Retinal pigment epithelial cell (primary cell): ENCODE measurements around the gene ADCY2.

Source experiments
- DNase-seq: peaks from one replicate; pipeline ENCODE4 v3.0.0-alpha.2; 2010; ENCODE audit warnings: low read depth
- H3K4me3 ChIP-seq: 2 replicates; pipeline ENCODE4 v1.5.1; 2011; ENCODE audit warnings: mild to moderate bottlenecking, low read length, control low read depth, moderate library complexity
- CTCF ChIP-seq: conservative IDR thresholded peaks from 2 replicates; pipeline ENCODE4 v1.5.1; 2011; ENCODE audit warnings: low read depth, low read length, control low read depth, inconsistent platforms

ADCY2 gene

GRCh38 chr5:7517006-7517405, 121.1 kb downstream of the ADCY2 start:
- no peak for TF ChIP-seq CTCF

GRCh38 chr5:7518947-7519560, 123.1 kb downstream of the ADCY2 start:
- no peak overlapping the region for H3K4me3 ChIP-seq
- no peak for DNase-seq
- no peak for TF ChIP-seq CTCF

More at GRCh38 chr5:7517006-7517405, 121.1 kb downstream of the ADCY2 start:
- no peak for DNase-seq
- H3K4me3 ChIP-seq: no peak overlapping the region

- TF ChIP-seq CTCF: no peak
- H3K4me3 ChIP-seq: no peak overlapping the region
- no peak for DNase-seq
These were observed 123.6 kb downstream of the ADCY2 start for GRCh38 chr5:7519564-7519963.

- no peak overlapping the region for H3K4me3 ChIP-seq
- no peak for TF ChIP-seq CTCF
- no peak for DNase-seq
These were observed 133.9 kb downstream of the ADCY2 start for GRCh38 chr5:7529880-7530279.

- no peak for TF ChIP-seq CTCF
- DNase-seq: no peak
- no peak overlapping the region for H3K4me3 ChIP-seq
These were observed 138.0 kb downstream of the ADCY2 start for GRCh38 chr5:7533941-7534340.

GRCh38 chr5:7534505-7534904, 138.6 kb downstream of the ADCY2 start:
- TF ChIP-seq CTCF: no peak
- DNase-seq: no peak
- no peak overlapping the region for H3K4me3 ChIP-seq

- no peak for DNase-seq
- no peak for TF ChIP-seq CTCF
- no peak overlapping the region for H3K4me3 ChIP-seq
These were observed 141.6 kb downstream of the ADCY2 start for GRCh38 chr5:7537573-7537972.
